Cerebellar nuclear complex (tissue), 1 donor: Measurements from ENCODE around the gene ZNF318.
A peak's percentile ranks its signal among the peaks of the same experiment; 100 is the strongest.
"Not testable (repeated sequence)": the region's sequence is repeated elsewhere in the genome, so short reads cannot be mapped to it uniquely, and the experiment has no call there.

Source experiments
- DNase-seq, 2 experiments: peaks; one replicate each; lab custom pipeline; 2025; lab: John Stamatoyannopoulos, UW

Gene ZNF318

GRCh38 chr6:43369174-43370002, at the start of gene ZNF318:
Gene ZNF318 (minus strand): TSS chr6:43369647. CDS start chr6:43369365, 282 bp downstream.
- DNase-seq: peak; percentile 75 to 93

GRCh38 chr6:43416935-43417334, 47.5 kb upstream of the ZNF318 start:
- no peak for DNase-seq

- not testable (repeated sequence) for DNase-seq
These were observed 45.8 kb upstream of the ZNF318 start for GRCh38 chr6:43415275-43415674.

- no peak for DNase-seq
These were observed 43.6 kb upstream of the ZNF318 start for GRCh38 chr6:43413002-43413401.

GRCh38 chr6:43412541-43412940, 43.1 kb upstream of the ZNF318 start:
- DNase-seq: no peak

GRCh38 chr6:43410776-43411175, 41.3 kb upstream of the ZNF318 start:
- not testable (repeated sequence) for DNase-seq

- no peak for DNase-seq
These were observed 38.8 kb upstream of the ZNF318 start for GRCh38 chr6:43408259-43408658.

- no peak for DNase-seq
These were observed 37.8 kb upstream of the ZNF318 start for GRCh38 chr6:43407296-43407695.

- no peak for DNase-seq
These were observed 35.9 kb upstream of the ZNF318 start for GRCh38 chr6:43405354-43405753.

- no peak for DNase-seq
These were observed 33.4 kb upstream of the ZNF318 start for GRCh38 chr6:43402820-43403219.

GRCh38 chr6:43401730-43402129, 32.3 kb upstream of the ZNF318 start:
- no peak for DNase-seq

GRCh38 chr6:43399932-43400487, 30.6 kb upstream of the ZNF318 start:
- no peak for DNase-seq

- DNase-seq: no peak
These were observed 27.1 kb upstream of the ZNF318 start for GRCh38 chr6:43396408-43397149.

GRCh38 chr6:43395776-43396175, 26.3 kb upstream of the ZNF318 start:
- no peak for DNase-seq

- no peak for DNase-seq
These were observed 25.5 kb upstream of the ZNF318 start for GRCh38 chr6:43394982-43395381.

- no peak for DNase-seq
These were observed 24.2 kb upstream of the ZNF318 start for GRCh38 chr6:43393602-43394001.

- DNase-seq: not testable (repeated sequence)
These were observed 23.7 kb upstream of the ZNF318 start for GRCh38 chr6:43393133-43393532.

GRCh38 chr6:43391440-43392031, 22.1 kb upstream of the ZNF318 start:
- DNase-seq: no peak

GRCh38 chr6:43390753-43391439, 21.4 kb upstream of the ZNF318 start:
- DNase-seq: not testable (repeated sequence)

- DNase-seq: no peak
These were observed 20.4 kb upstream of the ZNF318 start for GRCh38 chr6:43389730-43390295.

GRCh38 chr6:43386492-43386891, 17.0 kb upstream of the ZNF318 start:
- no peak for DNase-seq
